ENCODE data around the gene BAK1. TPM values are rescaled to one million over a fixed set of nuclear protein-coding genes. Genes with fewer than 3 reads are reported as not detected.

BAK1 gene
- total and polyA plus RNA-seq, 2 donors (not counting 3 experiments of a cell fraction or from before 2014, with no cell fraction given) = 25.4 to 37.1 TPM

- H3K36me3 ChIP-seq (ENCODE audit: control insufficient read depth in 2 of 2, extremely low read depth in 1 of 2, insufficient read depth in 2 of 2, low read length in 2 of 2) = no peaks in the 10 kb centered on the region
- H2AFZ ChIP-seq (ENCODE audit: low read depth, low read length) = peak overlapping the region; percentile 45
- no peak overlapping the region for H3K4me3 ChIP-seq (replicated peaks in 1 of 3; ENCODE audit: insufficient read depth in 1 of 3, low read depth in 1 of 3, low read length in 3 of 3)
- peaks cover 27% of the 10 kb centered on the region for H3K4me1 ChIP-seq (ENCODE audit: control insufficient read depth, extremely low read depth, insufficient read depth, low read length)
- ChIA-PET CTCF (interaction anchor here (0.6 to 7.0 kb wide), 36 partner anchors 8 to 438 kb away, joined by 3 to 97 read pairs (median 6); partner anchors contain the start of genes BAK1, ITPR3 and UQCC2), POLR2A (interaction anchor here (0.8 to 1.2 kb wide), 3 partner anchors 10 to 122 kb away, joined by 3 to 5 read pairs (median 4); partner anchors contain the start of genes BAK1 and UQCC2)
- no peaks in the 10 kb centered on the region for H3K27me3 ChIP-seq (ENCODE audit: control insufficient read depth in 2 of 2, insufficient read depth in 2 of 2, low read length in 2 of 2)
- H3K79me2 ChIP-seq (ENCODE audit: control insufficient read depth, insufficient read depth, low read length) = no peaks in the 10 kb centered on the region
- peak overlapping the region; percentile 33 for H3K9ac ChIP-seq (replicated peaks; ENCODE audit: extremely low read depth, insufficient read depth, low read length)
- dilution Hi-C loops (cut with MboI; ENCODE audit: extremely low pct_ligation_motif_present, low sequenced_read_pairs) (no loop called here), intact Hi-C loops (cut with micrococcal nuclease) (loop anchor here (1.0 to 2.0 kb wide), 6 partner anchors 19 to 121 kb away; partner anchors contain the start of genes ITPR3 and UQCC2)
- TF ChIP-seq EZH2 (IDR thresholded peaks at IDR 0.05; ENCODE audit: borderline replicate concordance, low read depth, low read length, severe bottlenecking) = no peak
- TF ChIP-seq JUN (IDR thresholded peaks at IDR 0.05; ENCODE audit: borderline replicate concordance, insufficient read depth, insufficient read length, low read depth) = peak; percentile 75
- TF ChIP-seq MYC (IDR thresholded peaks at IDR 0.05; ENCODE audit: low read depth, low read length) = no peak
- no peak for TF ChIP-seq POLR2A (IDR thresholded peaks at IDR 0.05; ENCODE audit: low read depth, low read length)
- TF ChIP-seq POLR2AphosphoS5 (IDR thresholded peaks at IDR 0.05; ENCODE audit: insufficient read depth, low read depth, low read length) = peak; percentile 88
- peak; percentile 90 to 95 for TF ChIP-seq CTCF (IDR thresholded peaks at IDR 0.05; ENCODE audit: extremely low read depth in 1 of 2, insufficient read depth in 1 of 2, low read depth in 1 of 2, low read length in 2 of 2)
- TF ChIP-seq GATA2 (IDR thresholded peaks at IDR 0.05; ENCODE audit: insufficient read depth, insufficient read length, low read depth, low read length) = peak; percentile 31
- peak; percentile 99 for TF ChIP-seq FOS (IDR thresholded peaks at IDR 0.05; ENCODE audit: borderline replicate concordance, insufficient read depth, low read length)
- TF ChIP-seq MAX (IDR thresholded peaks at IDR 0.05; ENCODE audit: insufficient read depth, insufficient read length) = no peak
- no peaks in the 10 kb centered on the region for H4K20me1 ChIP-seq (replicated peaks; ENCODE audit: control insufficient read depth, extremely low read depth, insufficient read depth, low read length)
- H3K9me3 ChIP-seq (replicated peaks; ENCODE audit: control insufficient read depth, insufficient read depth, low read length) = no peaks in the 10 kb centered on the region
- peak overlapping the region; percentile 73 for H3K27ac ChIP-seq (ENCODE audit: insufficient read depth, low read depth, low read length)
- peak overlapping the region; percentile 7 for H3K4me2 ChIP-seq (ENCODE audit: insufficient read depth, low read length)
- FAIRE-seq (peak; percentile 92), DNase-seq (ENCODE audit: low read depth, low spot score) (peak; percentile 82)
- no TSS peak for BruUV-seq (replicated peaks)
- no peaks in the 10 kb centered on the region for H3K9me1 ChIP-seq (replicated peaks; ENCODE audit: control insufficient read depth, extremely low read depth, insufficient read depth, low read length)
Observed at GRCh38 chr6:33589731-33590530, 9.9 kb upstream of the BAK1 start.
